HL-60 (cell line): ENCODE data around the gene ZNF37A.
"Not testable (repeated sequence)": the region's sequence is repeated elsewhere in the genome, so short reads cannot be mapped to it uniquely, and the experiment has no call there.

Experiments used
- POLR2AphosphoS5 ChIP-seq: IDR thresholded peaks from 2 replicates; pipeline ENCODE4 v1.6.1; 2012; ENCODE audit warnings: low read depth
- TF ChIP-seq, protein P1 (sequence below): IDR thresholded peaks from one replicate; pipeline ENCODE4 v1.5.1; 2011; ENCODE audit warnings: low read length, control low read depth, inconsistent platforms; ENCODE audit not compliant: insufficient read depth

DNA sequence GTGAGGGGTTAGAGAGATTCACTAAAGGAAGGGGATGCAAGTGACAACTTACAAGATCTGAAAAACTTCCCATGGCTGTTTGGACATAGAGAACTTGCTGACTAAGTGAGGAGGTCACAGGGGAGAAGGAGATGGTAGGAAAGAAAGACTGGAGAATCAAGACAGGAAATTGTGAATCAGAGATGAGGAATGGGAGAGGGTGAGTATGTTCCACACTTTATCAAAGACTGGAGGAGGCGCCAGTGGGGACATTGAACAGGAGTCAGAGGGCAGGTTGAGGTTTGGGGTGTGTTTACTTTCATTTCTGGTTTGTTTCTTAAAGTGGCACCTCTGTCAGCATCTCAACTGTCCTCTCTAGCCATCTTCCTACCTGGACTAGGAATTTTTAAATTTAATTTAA lies 24.5 kb upstream of the ZNF37A start:
- TF ChIP-seq, protein P1, sequence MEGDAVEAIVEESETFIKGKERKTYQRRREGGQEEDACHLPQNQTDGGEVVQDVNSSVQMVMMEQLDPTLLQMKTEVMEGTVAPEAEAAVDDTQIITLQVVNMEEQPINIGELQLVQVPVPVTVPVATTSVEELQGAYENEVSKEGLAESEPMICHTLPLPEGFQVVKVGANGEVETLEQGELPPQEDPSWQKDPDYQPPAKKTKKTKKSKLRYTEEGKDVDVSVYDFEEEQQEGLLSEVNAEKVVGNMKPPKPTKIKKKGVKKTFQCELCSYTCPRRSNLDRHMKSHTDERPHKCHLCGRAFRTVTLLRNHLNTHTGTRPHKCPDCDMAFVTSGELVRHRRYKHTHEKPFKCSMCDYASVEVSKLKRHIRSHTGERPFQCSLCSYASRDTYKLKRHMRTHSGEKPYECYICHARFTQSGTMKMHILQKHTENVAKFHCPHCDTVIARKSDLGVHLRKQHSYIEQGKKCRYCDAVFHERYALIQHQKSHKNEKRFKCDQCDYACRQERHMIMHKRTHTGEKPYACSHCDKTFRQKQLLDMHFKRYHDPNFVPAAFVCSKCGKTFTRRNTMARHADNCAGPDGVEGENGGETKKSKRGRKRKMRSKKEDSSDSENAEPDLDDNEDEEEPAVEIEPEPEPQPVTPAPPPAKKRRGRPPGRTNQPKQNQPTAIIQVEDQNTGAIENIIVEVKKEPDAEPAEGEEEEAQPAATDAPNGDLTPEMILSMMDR = not testable (repeated sequence)
- TF ChIP-seq POLR2AphosphoS5 = not testable (repeated sequence)
